Osteocyte (in vitro differentiated cells): Measurements from ENCODE around the gene CNST. TPM values are rescaled to one million over a fixed set of nuclear protein-coding genes. Genes with fewer than 3 reads are reported as not detected.

ENCODE experiments used
- DNase-seq: peaks from one replicate; pipeline ENCODE4 v3.0.0; 2021; ENCODE audit warnings: mixed read lengths; ENCODE audit not compliant: unreplicated experiment; ENCODE audit errors: extremely low spot score
- H3K27ac Mint-ChIP-seq: one replicate; pipeline ENCODE4 v1.8.0; 2021; ENCODE audit warnings: mild to moderate bottlenecking, mixed read lengths; ENCODE audit not compliant: unreplicated experiment
- H3K27me3 Mint-ChIP-seq: one replicate; pipeline ENCODE4 v1.8.0; 2021; ENCODE audit warnings: mixed read lengths; ENCODE audit not compliant: unreplicated experiment
- H3K36me3 Mint-ChIP-seq: one replicate; pipeline ENCODE4 v1.8.0; 2021; ENCODE audit warnings: mixed read lengths; ENCODE audit not compliant: unreplicated experiment
- H3K4me1 Mint-ChIP-seq: one replicate; pipeline ENCODE4 v1.8.0; 2021; ENCODE audit warnings: mixed read lengths; ENCODE audit not compliant: unreplicated experiment
- H3K4me3 Mint-ChIP-seq: one replicate; pipeline ENCODE4 v1.8.0; 2021; ENCODE audit warnings: mild to moderate bottlenecking, moderate library complexity, mixed read lengths; ENCODE audit not compliant: unreplicated experiment
- H3K9me3 Mint-ChIP-seq: one replicate; pipeline ENCODE4 v1.8.0; 2021; ENCODE audit warnings: mixed read lengths; ENCODE audit not compliant: unreplicated experiment
- total RNA-seq: library from RNA; stranded (reverse); gene quantifications from 2 replicates; pipeline ENCODE4 v1.2.1, GENCODE V29; 2021
- TF ChIP-seq, protein P1 (sequence below): fragments of 200-600 bp; sonication (generic); IDR thresholded peaks from 2 replicates; pipeline ENCODE4 v1.5.0; 2021; ENCODE audit warnings: antibody characterized with exemption, mild to moderate bottlenecking, moderate library complexity

CNST gene
- total RNA-seq, 1 donor from 2014 or later, result 26.8 TPM

GRCh38 chr1:246658567-246658966 lies 92.3 kb downstream of the CNST start:
- TF ChIP-seq, protein P1, sequence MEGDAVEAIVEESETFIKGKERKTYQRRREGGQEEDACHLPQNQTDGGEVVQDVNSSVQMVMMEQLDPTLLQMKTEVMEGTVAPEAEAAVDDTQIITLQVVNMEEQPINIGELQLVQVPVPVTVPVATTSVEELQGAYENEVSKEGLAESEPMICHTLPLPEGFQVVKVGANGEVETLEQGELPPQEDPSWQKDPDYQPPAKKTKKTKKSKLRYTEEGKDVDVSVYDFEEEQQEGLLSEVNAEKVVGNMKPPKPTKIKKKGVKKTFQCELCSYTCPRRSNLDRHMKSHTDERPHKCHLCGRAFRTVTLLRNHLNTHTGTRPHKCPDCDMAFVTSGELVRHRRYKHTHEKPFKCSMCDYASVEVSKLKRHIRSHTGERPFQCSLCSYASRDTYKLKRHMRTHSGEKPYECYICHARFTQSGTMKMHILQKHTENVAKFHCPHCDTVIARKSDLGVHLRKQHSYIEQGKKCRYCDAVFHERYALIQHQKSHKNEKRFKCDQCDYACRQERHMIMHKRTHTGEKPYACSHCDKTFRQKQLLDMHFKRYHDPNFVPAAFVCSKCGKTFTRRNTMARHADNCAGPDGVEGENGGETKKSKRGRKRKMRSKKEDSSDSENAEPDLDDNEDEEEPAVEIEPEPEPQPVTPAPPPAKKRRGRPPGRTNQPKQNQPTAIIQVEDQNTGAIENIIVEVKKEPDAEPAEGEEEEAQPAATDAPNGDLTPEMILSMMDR, result no peak
- Mint-ChIP-seq H3K27ac (no peak overlapping the region), H3K4me3 (no peak overlapping the region), H3K27me3 (no peaks in the 10 kb centered on the region), H3K36me3 (peaks cover 26% of the 10 kb centered on the region), H3K4me1 (no peaks in the 10 kb centered on the region), H3K9me3 (no peaks in the 10 kb centered on the region)
- no peak for DNase-seq

DNA sequence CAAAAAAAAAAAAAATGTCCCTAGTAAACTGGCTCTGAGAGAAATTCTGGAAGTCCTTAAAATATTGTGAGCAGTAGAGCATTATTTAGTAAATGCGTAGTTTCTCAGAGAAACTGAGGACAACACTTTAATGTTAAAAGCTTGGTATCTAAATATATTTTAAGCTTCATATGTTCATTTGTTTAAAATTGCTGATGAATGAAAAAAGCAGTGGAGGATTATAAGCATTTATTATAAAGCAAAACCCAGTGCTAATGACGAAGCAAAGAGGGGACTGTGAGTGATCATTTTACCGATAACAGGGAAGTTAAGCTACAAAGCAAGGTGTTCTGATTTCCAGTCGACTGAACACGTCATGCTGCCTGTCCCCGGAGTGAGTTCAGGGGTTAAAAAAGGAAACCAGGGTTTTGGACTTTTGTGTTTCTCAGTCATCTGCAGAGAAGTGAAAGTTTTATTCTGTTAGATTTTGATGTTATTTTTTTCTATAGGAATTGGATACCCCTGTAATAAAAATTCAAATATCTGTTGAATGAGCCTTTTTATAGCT lies 93.4 kb downstream of the CNST start:
- Mint-ChIP-seq H3K4me3 (no peak overlapping the region), H3K9me3 (no peaks in the 10 kb centered on the region), H3K27ac (no peak overlapping the region), H3K4me1 (no peaks in the 10 kb centered on the region), H3K27me3 (no peaks in the 10 kb centered on the region), H3K36me3 (peaks cover 20% of the 10 kb centered on the region)
- no peak for DNase-seq
- TF ChIP-seq, protein P1, result no peak

- no peaks in the 10 kb centered on the region for H3K27me3 Mint-ChIP-seq
- no peak overlapping the region for H3K27ac Mint-ChIP-seq
- H3K4me3 Mint-ChIP-seq, result no peak overlapping the region
These were observed 95.2 kb downstream of the CNST start for GRCh38 chr1:246661451-246661850.

GRCh38 chr1:246667773-246668172 lies 101.5 kb downstream of the CNST start:
- TF ChIP-seq, protein P1, result no peak
- H3K9me3 Mint-ChIP-seq, result no peaks in the 10 kb centered on the region
- DNase-seq, result no peak
- peaks cover 26% of the 10 kb centered on the region for H3K36me3 Mint-ChIP-seq
- no peaks in the 10 kb centered on the region for H3K27me3 Mint-ChIP-seq
- H3K27ac Mint-ChIP-seq, result no peak overlapping the region
- H3K4me3 Mint-ChIP-seq, result no peak overlapping the region
- no peaks in the 10 kb centered on the region for H3K4me1 Mint-ChIP-seq

More at GRCh38 chr1:246661451-246661850, 95.2 kb downstream of the CNST start:
- TF ChIP-seq, protein P1, result no peak
- H3K36me3 Mint-ChIP-seq, result peaks cover 26% of the 10 kb centered on the region
- H3K4me1 Mint-ChIP-seq, result no peaks in the 10 kb centered on the region
- no peaks in the 10 kb centered on the region for H3K9me3 Mint-ChIP-seq
- no peak for DNase-seq

DNA sequence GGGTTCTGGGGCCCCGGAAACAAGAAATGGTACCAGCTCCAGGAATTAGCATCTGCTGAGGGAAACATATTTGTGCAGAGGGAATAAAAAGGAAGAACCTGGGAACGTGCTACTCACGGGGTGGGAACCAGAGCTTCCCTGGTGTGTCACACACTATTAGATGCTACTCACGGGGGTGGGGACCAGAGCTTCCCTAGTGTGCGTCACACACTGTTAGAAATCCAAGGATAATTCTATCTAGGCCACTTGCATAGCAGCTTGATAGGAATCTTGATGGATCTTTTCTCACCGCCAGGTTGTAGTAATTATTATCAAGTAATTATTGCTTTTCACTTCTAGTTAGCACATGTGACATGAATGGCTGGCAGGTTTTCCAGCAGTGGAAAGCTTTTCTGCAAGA lies 103.4 kb downstream of the CNST start:
- no peak overlapping the region for H3K27ac Mint-ChIP-seq
- H3K4me1 Mint-ChIP-seq, result no peaks in the 10 kb centered on the region
- no peaks in the 10 kb centered on the region for H3K9me3 Mint-ChIP-seq
- H3K36me3 Mint-ChIP-seq, result peaks cover 28% of the 10 kb centered on the region
- no peak overlapping the region for H3K4me3 Mint-ChIP-seq
- DNase-seq, result no peak
- no peaks in the 10 kb centered on the region for H3K27me3 Mint-ChIP-seq
- TF ChIP-seq, protein P1, result no peak
